ENCODE measurements around the gene FOXD1. TPM values are rescaled to one million over a fixed set of nuclear protein-coding genes. Genes with fewer than 3 reads are reported as not detected.

The FOXD1 gene
- total and polyA plus RNA-seq, 8 donors: 0.18 to 0.28 (median 0.19) TPM; not detected in 5

- Histone ChIP-seq H3K4me3 (no peak overlapping the region), H3K36me3 (no peaks in the 10 kb centered on the region), H3K9me3 (peaks cover 0 to 7% (median 0%) of the 10 kb centered on the region in 4 donors), H3K4me1 (peaks cover 13 to 21% (median 19%) of the 10 kb centered on the region in 4 donors), H3K27ac (no peak overlapping the region), H3K27me3 (peaks cover 31 to 90% (median 72%) of the 10 kb centered on the region in 3 donors)
- 27 to 54% (median 33%) methylated on average over 1 of the region's 1 CpG for WGBS, 5 donors
- no peak for DNase-seq
- intact Hi-C loops (cut with DNase I; ENCODE audit: low total_unique reads): no loop called here
- TF ChIP-seq, protein P1, sequence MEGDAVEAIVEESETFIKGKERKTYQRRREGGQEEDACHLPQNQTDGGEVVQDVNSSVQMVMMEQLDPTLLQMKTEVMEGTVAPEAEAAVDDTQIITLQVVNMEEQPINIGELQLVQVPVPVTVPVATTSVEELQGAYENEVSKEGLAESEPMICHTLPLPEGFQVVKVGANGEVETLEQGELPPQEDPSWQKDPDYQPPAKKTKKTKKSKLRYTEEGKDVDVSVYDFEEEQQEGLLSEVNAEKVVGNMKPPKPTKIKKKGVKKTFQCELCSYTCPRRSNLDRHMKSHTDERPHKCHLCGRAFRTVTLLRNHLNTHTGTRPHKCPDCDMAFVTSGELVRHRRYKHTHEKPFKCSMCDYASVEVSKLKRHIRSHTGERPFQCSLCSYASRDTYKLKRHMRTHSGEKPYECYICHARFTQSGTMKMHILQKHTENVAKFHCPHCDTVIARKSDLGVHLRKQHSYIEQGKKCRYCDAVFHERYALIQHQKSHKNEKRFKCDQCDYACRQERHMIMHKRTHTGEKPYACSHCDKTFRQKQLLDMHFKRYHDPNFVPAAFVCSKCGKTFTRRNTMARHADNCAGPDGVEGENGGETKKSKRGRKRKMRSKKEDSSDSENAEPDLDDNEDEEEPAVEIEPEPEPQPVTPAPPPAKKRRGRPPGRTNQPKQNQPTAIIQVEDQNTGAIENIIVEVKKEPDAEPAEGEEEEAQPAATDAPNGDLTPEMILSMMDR (IDR thresholded peaks at IDR 0.05): no peak
- no peak for TF ChIP-seq POLR2AphosphoS5 (IDR thresholded peaks at IDR 0.05)
- TF ChIP-seq POLR2A (IDR thresholded peaks at IDR 0.05): no peak
- no peak for TF ChIP-seq EP300 (IDR thresholded peaks at IDR 0.05)
These were observed 14.6 kb downstream of the FOXD1 start for GRCh38 chr5:73433982-73434342.

GRCh38 chr5:73433272-73433981, 15.2 kb downstream of the FOXD1 start:
- H3K4me3 ChIP-seq: no peak overlapping the region
- intact Hi-C loops (cut with DNase I; ENCODE audit: low total_unique reads): no loop called here
- no peak for DNase-seq
- no peak overlapping the region for H3K27ac ChIP-seq
- H3K9me3 ChIP-seq: peaks cover 0 to 7% (median 0%) of the 10 kb centered on the region in 4 donors
- H3K4me1 ChIP-seq: peaks cover 13 to 21% (median 19%) of the 10 kb centered on the region in 4 donors
- TF ChIP-seq POLR2AphosphoS5 (IDR thresholded peaks at IDR 0.05): no peak
- TF ChIP-seq EP300 (IDR thresholded peaks at IDR 0.05): no peak
- TF ChIP-seq, protein P1 (IDR thresholded peaks at IDR 0.05): no peak
- TF ChIP-seq POLR2A (IDR thresholded peaks at IDR 0.05): no peak
- 52 to 56% (median 52%) methylated on average over 4 of the region's 4 CpGs for WGBS, 5 donors
- no peaks in the 10 kb centered on the region for H3K36me3 ChIP-seq
- H3K27me3 ChIP-seq: peaks cover 27 to 89% (median 67%) of the 10 kb centered on the region in 3 donors

DNA sequence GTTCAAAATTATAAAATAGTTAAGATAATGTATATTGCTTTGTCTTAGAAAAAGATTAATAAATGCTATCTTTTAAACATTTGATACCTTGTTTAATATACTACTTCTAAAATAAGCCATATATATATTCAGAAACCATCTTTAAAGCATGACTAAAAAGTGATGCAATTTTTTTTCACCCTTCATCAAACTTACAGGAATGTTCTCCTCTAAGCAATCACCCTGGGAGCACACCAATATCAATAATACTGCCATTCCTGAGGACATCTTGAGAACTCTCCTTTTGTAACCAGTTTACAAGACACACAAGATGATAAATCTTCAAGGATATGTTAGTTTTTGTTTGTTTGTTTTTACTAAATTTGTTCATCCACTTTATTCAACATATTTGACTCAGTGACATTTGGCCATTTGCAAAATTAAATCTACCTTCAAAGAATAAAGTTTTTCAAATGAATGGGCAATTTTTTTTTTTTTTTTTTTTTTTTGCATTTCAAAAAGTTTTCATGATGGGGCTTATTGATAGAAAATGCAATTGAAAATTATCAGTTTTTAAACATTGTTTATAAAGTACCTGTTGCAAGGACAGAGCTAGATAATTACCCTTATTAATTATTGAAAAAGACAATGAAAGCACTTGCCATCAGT, 17.2 kb downstream of the FOXD1 start:
- TF ChIP-seq, protein P1 (IDR thresholded peaks at IDR 0.05): no peak
- no peak for TF ChIP-seq POLR2AphosphoS5 (IDR thresholded peaks at IDR 0.05)
- no peak for TF ChIP-seq EP300 (IDR thresholded peaks at IDR 0.05)
- no peak for TF ChIP-seq POLR2A (IDR thresholded peaks at IDR 0.05)
- Histone ChIP-seq H3K4me1 (peaks cover 0 to 4% (median 1%) of the 10 kb centered on the region in 4 donors), H3K27me3 (peaks cover 10 to 80% (median 46%) of the 10 kb centered on the region in 3 donors), H3K9me3 (no peaks in the 10 kb centered on the region), H3K27ac (no peak overlapping the region), H3K36me3 (no peaks in the 10 kb centered on the region), H3K4me3 (no peak overlapping the region)
- DNase-seq: no peak
- intact Hi-C loops (cut with DNase I; ENCODE audit: low total_unique reads): no loop called here

- H3K36me3 ChIP-seq: no peaks in the 10 kb centered on the region
- peaks cover 0 to 80% (median 32%) of the 10 kb centered on the region in 3 donors for H3K27me3 ChIP-seq
- H3K9me3 ChIP-seq: peaks cover 0 to 6% (median 0%) of the 10 kb centered on the region in 4 donors
- no peak overlapping the region for H3K4me3 ChIP-seq
- WGBS, 5 donors: 70 to 83% (median 80%) methylated on average over 3 of the region's 3 CpGs
- TF ChIP-seq, protein P1 (IDR thresholded peaks at IDR 0.05): no peak
- TF ChIP-seq POLR2AphosphoS5 (IDR thresholded peaks at IDR 0.05) (no peak), POLR2A (IDR thresholded peaks at IDR 0.05) (no peak), EP300 (IDR thresholded peaks at IDR 0.05) (no peak)
- no peak overlapping the region for H3K27ac ChIP-seq
- intact Hi-C loops (cut with DNase I; ENCODE audit: low total_unique reads): no loop called here
- H3K4me1 ChIP-seq: no peaks in the 10 kb centered on the region
- no peak for DNase-seq
These were observed 22.5 kb downstream of the FOXD1 start for GRCh38 chr5:73426034-73426433.
